HCT116 (cell line): Measurements from ENCODE around the gene CHST3. TPM values are rescaled to one million over a fixed set of nuclear protein-coding genes. Genes with fewer than 3 reads are reported as not detected.

Experiments used
- ATAC-seq: fragments of 200-7000 bp; cut with Tn5 transposase; 2 replicates; pipeline ENCODE4 v1.9.1; 2020; ENCODE audit warnings: mild to moderate bottlenecking, moderate library complexity
- BruUV-seq: library from RNA; stranded (reverse); fragments of 400-500 nt; replicated peaks from 2 replicates; lab custom pipeline; 2021; lab: Mats Ljungman, UMichigan
- CTCF ChIA-PET: fragments of 300-600 bp; sonication (Branson Sonifier 250); formaldehyde crosslinking; loops from one replicate; lab custom pipeline; 2021; ENCODE audit warnings: antibody characterized with exemption; lab: Charles Lee
- POLR2A ChIA-PET: fragments of 300-600, 350-600 bp; sonication (Branson Sonifier 250); formaldehyde crosslinking; loops from one replicate; lab custom pipeline; 2021; ENCODE audit warnings: antibody characterized with exemption; lab: Charles Lee
- RAD21 ChIA-PET, 2 experiments: fragments of 300-600 bp; sonication (Branson Sonifier 250); formaldehyde crosslinking; loops; one replicate each; lab custom pipeline; 2023; ENCODE audit warnings: low total read pairs in 2 of 2; ENCODE audit not compliant: uncharacterized antibody in 2 of 2, unreplicated experiment in 2 of 2, low non-redundant PET in 1 of 2; lab: Charles Lee
- DNase-seq: peaks from one replicate; pipeline ENCODE4 v3.0.0-alpha.2; 2010; ENCODE audit warnings: low read depth, low spot score
- H2AFZ ChIP-seq: fragments of 200-600 bp; shearing (Covaris generic), sonication (generic); 2 replicates; pipeline ENCODE4 v1.6.1; 2017; ENCODE audit warnings: low read depth, mixed run types, mixed read lengths, antibody characterized with exemption, low read length; ENCODE audit not compliant: poor library complexity, severe bottlenecking
- H3K27ac ChIP-seq: 2 replicates; pipeline ENCODE4 v1.5.1; 2012; ENCODE audit warnings: low read depth, low read length
- H3K27me3 ChIP-seq: fragments of 200-600 bp; sonication (generic); 2 replicates; pipeline ENCODE4 v1.6.1; 2016; ENCODE audit warnings: mixed run types, low read length, mixed read lengths; ENCODE audit not compliant: insufficient read depth
- H3K36me3 ChIP-seq, 2 experiments: fragments of 200-500 bp in 1 of 2; fragments of 200-600 bp in 1 of 2; sonication (Bioruptor generic) in 1 of 2; sonication (generic) in 1 of 2; 2 replicates each; pipeline versions ENCODE4 v1.5.1 to v1.6.1; 2014 to 2016; ENCODE audit warnings: low read length in 2 of 2, inconsistent platforms in 1 of 2, mixed read lengths in 1 of 2, mixed run types in 1 of 2; ENCODE audit not compliant: insufficient read depth in 2 of 2, control insufficient read depth in 1 of 2
- H3K4me1 ChIP-seq, 2 experiments: fragments of 200-600 bp in 1 of 2; sonication (generic) in 1 of 2; 2 replicates each; pipeline versions ENCODE4 v1.5.1 to v1.6.1; 2012 to 2017; ENCODE audit warnings: low read length in 2 of 2, inconsistent platforms in 1 of 2, mild to moderate bottlenecking in 1 of 2, mixed read lengths in 1 of 2, mixed run types in 1 of 2, moderate library complexity in 1 of 2; ENCODE audit not compliant: insufficient read depth in 2 of 2, control insufficient read depth in 1 of 2
- H3K4me2 ChIP-seq: fragments of 200-600 bp; sonication (generic); 2 replicates; pipeline ENCODE4 v1.6.1; 2017; ENCODE audit warnings: mixed run types, low read length, mixed read lengths
- H3K4me3 ChIP-seq, 2 experiments: fragments of 200-600 bp in 1 of 2; sonication (generic) in 1 of 2; replicated peaks in 1 of 2; 2 replicates each; pipeline ENCODE4 v1.5.1; 2011 to 2016; ENCODE audit warnings: low read length in 2 of 2, control low read depth in 1 of 2, low read depth in 1 of 2, mild to moderate bottlenecking in 1 of 2, mixed read lengths in 1 of 2, mixed run types in 1 of 2
- H3K79me2 ChIP-seq: fragments of 200-600 bp; sonication (generic); 2 replicates; pipeline ENCODE4 v1.6.1; 2017; ENCODE audit warnings: mild to moderate bottlenecking, mixed run types, low read length, moderate library complexity, mixed read lengths; ENCODE audit not compliant: insufficient read depth
- H3K9ac ChIP-seq: fragments of 200-600 bp; sonication (generic); 2 replicates; pipeline ENCODE4 v1.6.1; 2016; ENCODE audit warnings: low read length, mixed read lengths
- H3K9me2 ChIP-seq: fragments of 200-600 bp; sonication (generic), shearing (Covaris generic); 2 replicates; pipeline ENCODE4 v1.6.1; 2017; ENCODE audit warnings: mixed run types, mild to moderate bottlenecking, moderate library complexity; ENCODE audit not compliant: insufficient read depth
- H3K9me3 ChIP-seq, 2 experiments: fragments of 200-500 bp in 1 of 2; fragments of 200-600 bp in 1 of 2; sonication (Bioruptor generic) in 1 of 2; sonication (generic) in 1 of 2; 2 replicates each; pipeline ENCODE4 v1.6.1; 2014 to 2017; ENCODE audit warnings: low read length in 2 of 2, mixed read lengths in 2 of 2, inconsistent platforms in 1 of 2, low read depth in 1 of 2, mild to moderate bottlenecking in 1 of 2, mixed run types in 1 of 2, moderate library complexity in 1 of 2; ENCODE audit not compliant: control insufficient read depth in 1 of 2, insufficient read depth in 1 of 2
- H4K20me1 ChIP-seq: fragments of 200-600 bp; sonication (generic), shearing (Covaris generic); 2 replicates; pipeline ENCODE4 v1.6.1; 2017; ENCODE audit warnings: mixed run types, mild to moderate bottlenecking, moderate library complexity; ENCODE audit not compliant: insufficient read depth
- CBX3 ChIP-seq: IDR thresholded peaks from 2 replicates; pipeline ENCODE4 v1.6.1; 2012; ENCODE audit warnings: low read depth
- CEBPB ChIP-seq: IDR thresholded peaks from 2 replicates; pipeline ENCODE4 v1.6.1; 2012; ENCODE audit warnings: low read depth
- EGR1 ChIP-seq: IDR thresholded peaks from 2 replicates; pipeline ENCODE4 v1.6.1; 2012; ENCODE audit warnings: low read depth
- ELF1 ChIP-seq: IDR thresholded peaks from 2 replicates; pipeline ENCODE4 v1.6.1; 2012; ENCODE audit warnings: low read depth, borderline replicate concordance
- EZH2 ChIP-seq: fragments of 200-600 bp; sonication (generic); IDR thresholded peaks from 2 replicates; pipeline ENCODE4 v1.6.1; 2017; ENCODE audit warnings: antibody characterized with exemption, mixed run types
- EZH2phosphoT487 ChIP-seq: fragments of 200-600 bp; IDR thresholded peaks from 2 replicates; pipeline ENCODE4 v1.6.1; 2018; ENCODE audit warnings: antibody characterized with exemption, borderline replicate concordance
- JUND ChIP-seq: IDR thresholded peaks from 2 replicates; pipeline ENCODE4 v1.6.1; 2012
- POLR2A ChIP-seq: IDR thresholded peaks from 2 replicates; pipeline ENCODE4 v1.7.0; 2011; ENCODE audit warnings: borderline replicate concordance; ENCODE audit not compliant: insufficient read depth, insufficient read length; ENCODE audit errors: extremely low read depth
- POLR2AphosphoS5 ChIP-seq: IDR thresholded peaks from 2 replicates; pipeline ENCODE4 v1.6.1; 2011; ENCODE audit warnings: mild to moderate bottlenecking, low read depth, low read length, moderate library complexity
- RAD21 ChIP-seq: IDR thresholded peaks from 2 replicates; pipeline ENCODE4 v1.6.1; 2012; ENCODE audit warnings: low read depth, mild to moderate bottlenecking
- SIN3A ChIP-seq: IDR thresholded peaks from 2 replicates; pipeline ENCODE4 v1.6.1; 2012; ENCODE audit warnings: low read depth
- SRF ChIP-seq: IDR thresholded peaks from 2 replicates; pipeline ENCODE4 v1.6.1; 2012; ENCODE audit warnings: low read depth
- TCF7L2 ChIP-seq: IDR thresholded peaks from 2 replicates; pipeline ENCODE4 v1.7.0; 2011; ENCODE audit warnings: borderline replicate concordance, inconsistent platforms; ENCODE audit not compliant: insufficient read depth, insufficient read length; ENCODE audit errors: extremely low read depth
- YY1 ChIP-seq: IDR thresholded peaks from 2 replicates; pipeline ENCODE4 v1.6.1; 2011; ENCODE audit warnings: low read length, low read depth, moderate library complexity, mild to moderate bottlenecking; ENCODE audit not compliant: insufficient replicate concordance; ENCODE audit errors: extremely low read depth
- ZFX ChIP-seq: fragments of 450-650 bp; IDR thresholded peaks from 2 replicates; pipeline ENCODE4 v1.6.1; 2017
- ZNF274 ChIP-seq: fragments of 200-500 bp; sonication (Bioruptor generic); IDR thresholded peaks from 2 replicates; pipeline ENCODE4 v1.6.1; 2014; ENCODE audit warnings: mild to moderate bottlenecking, low read depth, low read length, inconsistent platforms
- intact Hi-C: fragments of 100-400 bp; cut with micrococcal nuclease; formaldehyde crosslinking; loops from 2 replicates; pipeline ENCODE4 v1.10.0; 2022
- total RNA-seq: library from RNA; stranded (reverse); gene quantifications from one replicate; pipeline ENCODE4 v1.2.1, GENCODE V29; 2021; ENCODE audit not compliant: unreplicated experiment
- TF ChIP-seq, protein P1 (sequence below): IDR thresholded peaks from 2 replicates; pipeline ENCODE4 v1.6.1; 2012
- TF ChIP-seq, protein P2 (sequence below): IDR thresholded peaks from 2 replicates; pipeline ENCODE4 v1.6.1; 2011; ENCODE audit warnings: mild to moderate bottlenecking, low read length, moderate library complexity; ENCODE audit not compliant: insufficient replicate concordance; ENCODE audit errors: extremely low read depth
- TF ChIP-seq, protein P3 (sequence below): IDR thresholded peaks from 2 replicates; pipeline ENCODE4 v1.6.1; 2012; ENCODE audit warnings: low read depth
- TF ChIP-seq, protein P4 (sequence below), 3 experiments: fragments of 200-600 bp in 1 of 3; sonication (generic) in 1 of 3; IDR thresholded peaks in 2 of 3; conservative IDR thresholded peaks in 1 of 3; 2 replicates each; pipeline ENCODE4 v1.5.1; 2012 to 2017; ENCODE audit warnings: low read depth in 2 of 3, low read length in 2 of 3, antibody characterized with exemption in 1 of 3, borderline replicate concordance in 1 of 3, control low read depth in 1 of 3, mild to moderate bottlenecking in 1 of 3, mixed read lengths in 1 of 3, mixed run types in 1 of 3, moderate library complexity in 1 of 3; ENCODE audit not compliant: insufficient read depth in 1 of 3

CHST3 gene
- total RNA-seq, 1 experiment from 2014 or later = 10.6 TPM

DNA sequence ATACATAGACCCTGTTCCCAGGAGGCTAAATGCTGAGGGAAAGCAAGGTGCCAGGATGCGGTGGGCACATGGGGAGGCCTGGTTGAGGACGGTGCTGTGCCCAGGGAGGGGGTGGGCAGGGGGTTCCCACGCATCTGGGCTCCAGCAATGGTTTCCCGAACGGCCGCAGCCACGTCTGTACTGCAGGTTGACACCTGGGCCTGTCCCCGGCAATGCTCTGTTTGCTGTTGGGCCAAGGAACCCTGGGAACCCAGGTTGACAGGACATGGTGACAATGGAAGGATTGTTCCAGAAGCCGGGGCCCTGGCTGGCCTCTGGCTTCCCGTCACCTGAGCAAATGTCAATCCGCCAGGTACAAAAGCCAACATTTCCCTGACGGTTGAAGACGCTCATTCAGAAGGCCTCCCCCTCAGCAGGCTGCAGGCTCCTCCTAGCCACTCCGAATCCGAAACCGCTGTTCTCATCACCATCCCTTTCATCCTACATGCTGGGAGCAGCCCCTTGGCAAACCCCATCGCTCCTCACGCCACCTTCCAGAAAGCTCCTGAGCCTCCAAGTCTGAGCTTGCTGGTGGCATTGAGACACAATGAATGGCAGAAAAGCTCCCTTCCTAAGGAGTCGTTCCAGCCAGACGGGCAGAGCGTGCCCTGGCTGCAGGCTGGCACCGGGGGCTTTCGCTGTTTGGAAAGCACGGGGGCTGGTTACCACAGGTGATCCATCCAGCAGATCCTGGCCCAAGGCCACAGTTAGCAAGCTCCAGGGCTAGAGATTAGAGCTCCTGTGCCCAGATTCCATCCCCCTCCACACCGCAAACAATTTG, 92.9 kb downstream of the CHST3 start:
- Histone ChIP-seq H3K36me3 (no peaks in the 10 kb centered on the region), H3K27ac (no peak overlapping the region), H3K9me2 (no peaks in the 10 kb centered on the region), H2AFZ (no peak overlapping the region), H4K20me1 (no peaks in the 10 kb centered on the region), H3K9ac (no peak overlapping the region), H3K4me1 (no peaks in the 10 kb centered on the region), H3K9me3 (no peaks in the 10 kb centered on the region), H3K79me2 (no peaks in the 10 kb centered on the region), H3K4me2 (no peak overlapping the region), H3K27me3 (no peaks in the 10 kb centered on the region), H3K4me3 (no peak overlapping the region)
- DNase-seq (no peak), ATAC-seq (no peak)
- intact Hi-C loops = no loop called here
- POLR2A ChIA-PET = no interaction called here
- BruUV-seq = no TSS peak
- no peak for TF ChIP-seq POLR2AphosphoS5
- TF ChIP-seq, protein P1, sequence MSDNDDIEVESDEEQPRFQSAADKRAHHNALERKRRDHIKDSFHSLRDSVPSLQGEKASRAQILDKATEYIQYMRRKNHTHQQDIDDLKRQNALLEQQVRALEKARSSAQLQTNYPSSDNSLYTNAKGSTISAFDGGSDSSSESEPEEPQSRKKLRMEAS = no peak
- no peak for TF ChIP-seq POLR2A
- no peak for TF ChIP-seq JUND
- no peak for TF ChIP-seq SRF
- TF ChIP-seq ZNF274 = no peak
- no peak for TF ChIP-seq EGR1
- no peak for TF ChIP-seq EZH2
- no peak for TF ChIP-seq SIN3A
- TF ChIP-seq RAD21 = no peak
- TF ChIP-seq, protein P2, sequence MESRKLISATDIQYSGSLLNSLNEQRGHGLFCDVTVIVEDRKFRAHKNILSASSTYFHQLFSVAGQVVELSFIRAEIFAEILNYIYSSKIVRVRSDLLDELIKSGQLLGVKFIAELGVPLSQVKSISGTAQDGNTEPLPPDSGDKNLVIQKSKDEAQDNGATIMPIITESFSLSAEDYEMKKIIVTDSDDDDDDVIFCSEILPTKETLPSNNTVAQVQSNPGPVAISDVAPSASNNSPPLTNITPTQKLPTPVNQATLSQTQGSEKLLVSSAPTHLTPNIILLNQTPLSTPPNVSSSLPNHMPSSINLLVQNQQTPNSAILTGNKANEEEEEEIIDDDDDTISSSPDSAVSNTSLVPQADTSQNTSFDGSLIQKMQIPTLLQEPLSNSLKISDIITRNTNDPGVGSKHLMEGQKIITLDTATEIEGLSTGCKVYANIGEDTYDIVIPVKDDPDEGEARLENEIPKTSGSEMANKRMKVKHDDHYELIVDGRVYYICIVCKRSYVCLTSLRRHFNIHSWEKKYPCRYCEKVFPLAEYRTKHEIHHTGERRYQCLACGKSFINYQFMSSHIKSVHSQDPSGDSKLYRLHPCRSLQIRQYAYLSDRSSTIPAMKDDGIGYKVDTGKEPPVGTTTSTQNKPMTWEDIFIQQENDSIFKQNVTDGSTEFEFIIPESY = no peak
- TF ChIP-seq EZH2phosphoT487 = no peak
- no peak for TF ChIP-seq CEBPB
- TF ChIP-seq, protein P3, sequence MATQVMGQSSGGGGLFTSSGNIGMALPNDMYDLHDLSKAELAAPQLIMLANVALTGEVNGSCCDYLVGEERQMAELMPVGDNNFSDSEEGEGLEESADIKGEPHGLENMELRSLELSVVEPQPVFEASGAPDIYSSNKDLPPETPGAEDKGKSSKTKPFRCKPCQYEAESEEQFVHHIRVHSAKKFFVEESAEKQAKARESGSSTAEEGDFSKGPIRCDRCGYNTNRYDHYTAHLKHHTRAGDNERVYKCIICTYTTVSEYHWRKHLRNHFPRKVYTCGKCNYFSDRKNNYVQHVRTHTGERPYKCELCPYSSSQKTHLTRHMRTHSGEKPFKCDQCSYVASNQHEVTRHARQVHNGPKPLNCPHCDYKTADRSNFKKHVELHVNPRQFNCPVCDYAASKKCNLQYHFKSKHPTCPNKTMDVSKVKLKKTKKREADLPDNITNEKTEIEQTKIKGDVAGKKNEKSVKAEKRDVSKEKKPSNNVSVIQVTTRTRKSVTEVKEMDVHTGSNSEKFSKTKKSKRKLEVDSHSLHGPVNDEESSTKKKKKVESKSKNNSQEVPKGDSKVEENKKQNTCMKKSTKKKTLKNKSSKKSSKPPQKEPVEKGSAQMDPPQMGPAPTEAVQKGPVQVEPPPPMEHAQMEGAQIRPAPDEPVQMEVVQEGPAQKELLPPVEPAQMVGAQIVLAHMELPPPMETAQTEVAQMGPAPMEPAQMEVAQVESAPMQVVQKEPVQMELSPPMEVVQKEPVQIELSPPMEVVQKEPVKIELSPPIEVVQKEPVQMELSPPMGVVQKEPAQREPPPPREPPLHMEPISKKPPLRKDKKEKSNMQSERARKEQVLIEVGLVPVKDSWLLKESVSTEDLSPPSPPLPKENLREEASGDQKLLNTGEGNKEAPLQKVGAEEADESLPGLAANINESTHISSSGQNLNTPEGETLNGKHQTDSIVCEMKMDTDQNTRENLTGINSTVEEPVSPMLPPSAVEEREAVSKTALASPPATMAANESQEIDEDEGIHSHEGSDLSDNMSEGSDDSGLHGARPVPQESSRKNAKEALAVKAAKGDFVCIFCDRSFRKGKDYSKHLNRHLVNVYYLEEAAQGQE = no peak
- TF ChIP-seq TCF7L2 = no peak
- TF ChIP-seq ZFX = no peak
- no peak for TF ChIP-seq CBX3
- no peak for TF ChIP-seq ELF1
- TF ChIP-seq, protein P4, sequence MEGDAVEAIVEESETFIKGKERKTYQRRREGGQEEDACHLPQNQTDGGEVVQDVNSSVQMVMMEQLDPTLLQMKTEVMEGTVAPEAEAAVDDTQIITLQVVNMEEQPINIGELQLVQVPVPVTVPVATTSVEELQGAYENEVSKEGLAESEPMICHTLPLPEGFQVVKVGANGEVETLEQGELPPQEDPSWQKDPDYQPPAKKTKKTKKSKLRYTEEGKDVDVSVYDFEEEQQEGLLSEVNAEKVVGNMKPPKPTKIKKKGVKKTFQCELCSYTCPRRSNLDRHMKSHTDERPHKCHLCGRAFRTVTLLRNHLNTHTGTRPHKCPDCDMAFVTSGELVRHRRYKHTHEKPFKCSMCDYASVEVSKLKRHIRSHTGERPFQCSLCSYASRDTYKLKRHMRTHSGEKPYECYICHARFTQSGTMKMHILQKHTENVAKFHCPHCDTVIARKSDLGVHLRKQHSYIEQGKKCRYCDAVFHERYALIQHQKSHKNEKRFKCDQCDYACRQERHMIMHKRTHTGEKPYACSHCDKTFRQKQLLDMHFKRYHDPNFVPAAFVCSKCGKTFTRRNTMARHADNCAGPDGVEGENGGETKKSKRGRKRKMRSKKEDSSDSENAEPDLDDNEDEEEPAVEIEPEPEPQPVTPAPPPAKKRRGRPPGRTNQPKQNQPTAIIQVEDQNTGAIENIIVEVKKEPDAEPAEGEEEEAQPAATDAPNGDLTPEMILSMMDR (IDR thresholded peaks at IDR 0.05 in 2 of 3, conservative IDR thresholded peaks at IDR 0.05 in 1 of 3; ENCODE audit: borderline replicate concordance in 1 of 3, insufficient read depth in 1 of 3, low read depth in 2 of 3, low read length in 2 of 3) = no peak
- TF ChIP-seq YY1 = no peak
- RAD21 ChIA-PET = no interaction called here
- CTCF ChIA-PET = interaction anchor here (2.1 kb wide), 1 partner anchor 8 kb away, joined by 11 read pairs; no protein-coding TSS in a partner anchor
